RCC 7860 (cell line): ENCODE results near the gene ASCL5.
"Not testable (repeated sequence)": the region's sequence is repeated elsewhere in the genome, so short reads cannot be mapped to it uniquely, and the experiment has no call there.

Source experiments
- DNase-seq: peaks from one replicate; pipeline ENCODE4 v3.0.0-alpha.2; 2015; ENCODE audit warnings: low spot score
- FAIRE-seq: peaks from 2 replicates; lab custom pipeline; 2012; peaks lifted over from hg19 to GRCh38; lab: Jason Lieb, UNC

ASCL5 gene

DNA sequence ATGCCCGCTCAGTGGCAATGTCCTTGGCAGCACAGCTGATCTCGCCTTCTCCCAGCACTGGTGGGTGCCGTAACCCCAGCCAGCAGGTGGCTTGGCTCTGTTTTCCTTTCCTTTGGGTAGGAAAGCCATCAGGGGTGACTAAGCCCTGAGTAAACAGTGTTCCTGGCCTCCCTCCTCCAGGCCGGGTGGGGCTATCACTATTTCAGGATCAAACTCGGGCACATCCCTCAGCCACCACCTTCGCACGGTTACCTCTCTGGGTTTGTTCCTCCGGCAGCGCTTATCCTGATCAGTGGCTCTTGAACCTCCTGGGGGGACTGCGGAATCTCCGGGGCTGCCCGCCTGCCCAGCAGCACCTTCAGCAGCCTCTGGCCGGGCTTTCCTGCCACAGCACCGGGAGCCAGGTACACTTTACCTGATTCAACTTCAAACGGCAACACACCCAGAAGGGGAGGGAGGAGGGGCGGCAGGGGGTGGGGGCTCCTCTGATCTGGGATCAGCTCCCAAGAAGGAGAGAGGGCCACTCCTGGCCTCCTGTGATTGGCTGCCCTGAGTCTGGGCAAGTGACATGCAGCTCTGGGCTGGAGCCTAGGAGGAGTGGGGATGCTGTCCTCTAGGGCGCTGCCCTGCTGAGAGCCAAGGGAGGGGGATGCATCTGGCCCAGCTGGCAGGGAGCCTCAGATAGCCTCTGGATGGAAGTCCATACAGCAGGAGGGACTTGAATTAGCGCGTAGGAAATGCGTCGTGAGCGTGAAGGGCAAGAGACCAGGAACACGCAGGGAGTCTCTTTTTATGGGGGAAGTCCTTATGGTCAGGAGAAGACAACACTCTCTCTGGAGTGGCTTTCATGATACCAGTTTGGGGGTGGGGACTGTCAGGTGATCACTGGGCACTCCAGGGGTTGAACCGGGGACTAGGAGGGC lies at the start of gene ASCL5:
TSS of gene ASCL5 (minus strand) at position 353 of the 923 bp plus-strand sequence. CDS start 11,812 bp downstream, outside the sequence.
- FAIRE-seq (peak; percentile 76), DNase-seq (peak; percentile 73)

DNA sequence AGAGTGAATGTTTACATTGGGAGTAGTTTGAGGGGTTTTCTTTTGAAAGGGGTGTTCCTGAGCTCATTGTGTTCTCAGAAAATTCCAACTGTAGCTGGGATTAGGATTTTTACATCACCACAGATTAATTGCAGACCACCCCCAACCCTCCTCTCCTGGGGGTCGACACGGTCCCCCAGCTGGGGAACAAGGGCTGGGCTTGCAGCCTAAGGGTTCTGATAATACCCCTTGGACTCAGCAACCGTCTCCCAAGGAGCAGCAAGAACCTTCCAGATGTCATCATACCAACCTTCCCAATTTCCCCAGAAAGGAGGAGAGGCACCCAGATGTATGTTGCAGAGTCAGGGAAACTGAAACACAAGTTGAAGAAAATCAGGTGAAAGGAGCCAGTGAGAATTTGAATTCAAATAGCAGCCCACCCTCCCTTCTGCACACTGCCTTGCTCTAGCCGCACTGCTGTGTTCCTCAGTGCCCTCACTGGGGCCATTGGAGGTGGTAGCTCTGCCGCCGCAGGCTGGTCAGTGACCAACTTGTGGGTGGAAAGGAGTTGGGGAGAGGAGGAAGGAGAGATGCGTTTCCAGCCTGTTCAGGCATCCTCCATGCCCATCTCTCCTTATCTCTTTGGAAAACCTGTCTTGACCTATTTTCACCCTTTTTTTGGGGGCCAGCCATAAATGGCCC lies 49.0 kb upstream of the ASCL5 start:
- DNase-seq: no peak
- FAIRE-seq: no peak

GRCh38 chr1:201173736-201174135 lies 46.8 kb upstream of the ASCL5 start:
- FAIRE-seq: no peak
- no peak for DNase-seq

- FAIRE-seq: no peak
- DNase-seq: peak; percentile 39
Measured at GRCh38 chr1:201172999-201173610, 46.1 kb upstream of the ASCL5 start.

GRCh38 chr1:201172326-201172725 lies 45.3 kb upstream of the ASCL5 start:
- DNase-seq (no peak), FAIRE-seq (no peak)

DNA sequence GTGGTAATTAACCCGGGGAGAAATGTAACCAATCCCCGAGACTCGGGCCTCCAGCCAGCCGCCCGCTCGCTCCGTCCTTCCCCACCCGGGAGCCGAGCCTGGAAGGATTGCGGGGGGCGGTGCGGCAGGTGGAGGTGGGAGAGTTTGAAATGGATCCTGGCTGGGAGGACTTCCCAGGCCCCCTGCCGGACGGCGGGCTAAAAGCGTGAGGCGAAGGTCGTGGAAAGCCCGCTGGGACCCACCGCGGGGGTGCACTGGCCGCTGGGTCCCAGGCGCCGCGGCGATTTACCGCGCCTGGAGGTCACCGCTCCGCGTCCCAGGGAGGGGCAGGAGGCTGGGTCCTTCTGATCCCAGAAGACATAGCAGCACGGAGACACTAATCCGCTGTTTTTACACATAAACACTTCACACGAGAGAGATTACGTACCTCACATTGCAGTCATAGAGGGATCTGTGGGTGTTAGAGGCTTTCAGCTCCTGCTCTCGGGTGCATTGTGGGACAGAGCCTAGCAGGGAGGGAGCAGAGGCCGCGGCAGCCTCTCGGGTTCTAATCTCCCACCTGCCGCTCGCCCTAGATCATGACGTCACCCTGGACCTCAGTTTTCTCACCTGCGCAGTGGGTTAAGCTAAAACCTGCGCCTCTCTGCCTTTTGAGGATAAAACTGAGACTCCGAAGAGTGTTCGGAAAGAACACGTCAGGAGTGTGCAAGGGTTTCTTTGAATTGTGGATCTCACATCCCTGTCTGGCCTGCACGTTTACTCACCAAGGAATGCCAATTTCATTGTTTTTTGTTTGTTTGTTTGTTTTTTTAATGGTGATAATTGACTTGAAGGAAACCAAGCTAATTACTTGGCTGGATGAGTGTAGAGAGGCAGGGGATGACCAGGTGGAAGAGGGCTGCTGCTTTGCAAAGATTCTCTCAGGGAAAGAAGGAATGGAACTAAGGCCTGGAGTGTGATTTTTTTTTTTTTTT lies 44.4 kb upstream of the ASCL5 start:
- peak; percentile 49 for DNase-seq
- FAIRE-seq: no peak

DNA sequence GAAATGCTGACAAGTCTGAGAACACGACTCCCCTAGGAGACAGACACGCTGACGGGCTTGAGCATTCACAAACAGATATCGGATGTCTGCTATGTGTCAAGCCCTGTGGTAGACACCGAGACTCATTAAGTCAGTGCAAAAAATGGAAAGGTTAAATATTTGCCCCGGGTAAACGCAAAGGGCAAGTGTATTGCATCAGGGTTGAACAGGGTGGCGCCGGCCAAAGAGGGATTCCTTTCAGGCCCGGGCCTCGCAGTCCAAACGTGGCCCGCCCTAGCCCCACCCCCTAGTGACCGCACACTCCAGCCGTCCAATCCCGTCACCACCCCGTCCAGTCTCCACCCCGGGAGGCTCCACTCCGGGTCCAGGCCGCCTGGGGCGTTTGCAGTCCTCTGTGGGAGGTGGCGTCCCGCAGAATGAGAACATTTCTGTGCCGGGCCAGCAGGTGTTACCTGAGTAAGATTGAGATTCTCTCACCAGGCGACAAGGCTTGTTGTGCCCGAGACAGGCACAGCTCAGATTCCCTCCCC lies 43.6 kb upstream of the ASCL5 start:
- FAIRE-seq (peak; percentile 88), DNase-seq (peak; percentile 97)

- FAIRE-seq (no peak), DNase-seq (no peak)
Measured at GRCh38 chr1:201169971-201170532, 43.1 kb upstream of the ASCL5 start.

GRCh38 chr1:201169203-201169602 lies 42.2 kb upstream of the ASCL5 start:
- FAIRE-seq (no peak), DNase-seq (no peak)

DNA sequence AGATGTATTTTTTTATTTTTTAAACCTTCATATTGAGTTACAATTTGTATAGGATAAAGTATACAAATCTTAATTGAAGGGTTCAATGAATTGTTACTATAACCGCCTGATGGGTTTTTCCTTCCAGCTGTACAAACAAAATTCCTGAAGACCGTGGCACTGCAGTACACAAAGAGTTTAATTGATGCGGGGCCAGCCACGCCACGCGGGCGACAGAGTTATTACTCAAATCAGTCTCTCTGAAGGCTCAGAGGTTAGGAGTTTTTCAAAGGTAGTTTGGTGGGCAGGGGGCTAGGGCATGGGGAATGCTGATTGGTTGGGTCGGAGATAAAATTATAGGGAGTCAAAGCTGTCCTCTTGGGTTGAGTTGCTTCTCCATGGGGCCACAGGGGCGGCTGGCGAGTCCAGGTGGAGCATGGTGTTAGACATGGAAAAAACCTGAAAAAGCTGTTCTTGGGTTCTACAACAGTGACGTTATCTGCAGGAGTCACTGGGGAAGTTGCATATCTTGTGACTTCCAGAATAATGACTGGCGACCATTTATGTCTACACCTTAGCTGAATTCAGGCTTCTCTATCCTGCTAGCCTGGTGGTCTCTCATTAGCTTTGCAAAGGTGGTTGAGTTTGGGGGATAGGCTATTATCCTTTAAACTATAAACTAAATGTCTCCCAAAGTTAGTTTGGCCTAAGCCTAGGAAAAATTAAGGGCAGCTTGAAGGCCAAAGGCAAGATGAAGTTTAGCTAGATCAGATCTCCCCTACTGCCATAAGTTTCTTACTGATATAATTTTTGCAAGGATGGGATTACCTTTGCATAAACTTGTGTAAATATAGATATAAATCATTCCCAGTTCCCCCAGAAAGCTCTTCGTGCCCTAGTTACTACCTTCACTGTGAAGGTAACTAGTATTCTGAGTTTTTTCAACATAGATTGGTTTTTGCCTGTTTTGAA lies 40.3 kb upstream of the ASCL5 start:
- FAIRE-seq: no peak
- no peak for DNase-seq

DNA sequence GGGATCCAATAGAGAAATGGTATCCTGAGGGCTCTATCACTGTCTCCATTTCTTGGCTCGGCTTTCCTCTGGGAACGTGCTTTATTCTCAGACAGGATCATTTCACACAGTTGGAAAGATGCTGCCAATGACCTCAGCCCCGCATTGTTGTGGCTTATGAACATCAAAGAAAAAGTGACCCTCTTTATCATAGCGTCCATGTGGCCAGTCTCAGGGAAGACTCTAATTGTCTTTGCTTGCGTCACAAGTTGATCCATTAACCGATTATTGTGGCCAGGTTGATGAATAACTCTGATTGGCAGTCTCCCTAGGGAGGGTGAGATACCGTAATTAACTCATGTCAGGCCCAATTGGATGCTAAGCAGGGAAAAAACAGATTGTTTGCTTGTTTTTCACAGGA lies 37.7 kb upstream of the ASCL5 start:
- DNase-seq: peak; percentile 59

GRCh38 chr1:201163707-201164106 lies 36.7 kb upstream of the ASCL5 start:
- FAIRE-seq: no peak
- DNase-seq: no peak

More for the DNA sequence above, 37.7 kb upstream of the ASCL5 start:
- FAIRE-seq: peak; percentile 85

GRCh38 chr1:201163036-201163435 lies 36.1 kb upstream of the ASCL5 start:
- FAIRE-seq, DNase-seq: not testable (repeated sequence)

- DNase-seq (no peak), FAIRE-seq (no peak)
Measured at GRCh38 chr1:201157949-201158348, 31.0 kb upstream of the ASCL5 start.

GRCh38 chr1:201156819-201157218 lies 29.8 kb upstream of the ASCL5 start:
- no peak for DNase-seq
- no peak for FAIRE-seq

- no peak for DNase-seq
- no peak for FAIRE-seq
Measured at GRCh38 chr1:201156346-201156745, 29.4 kb upstream of the ASCL5 start.

DNA sequence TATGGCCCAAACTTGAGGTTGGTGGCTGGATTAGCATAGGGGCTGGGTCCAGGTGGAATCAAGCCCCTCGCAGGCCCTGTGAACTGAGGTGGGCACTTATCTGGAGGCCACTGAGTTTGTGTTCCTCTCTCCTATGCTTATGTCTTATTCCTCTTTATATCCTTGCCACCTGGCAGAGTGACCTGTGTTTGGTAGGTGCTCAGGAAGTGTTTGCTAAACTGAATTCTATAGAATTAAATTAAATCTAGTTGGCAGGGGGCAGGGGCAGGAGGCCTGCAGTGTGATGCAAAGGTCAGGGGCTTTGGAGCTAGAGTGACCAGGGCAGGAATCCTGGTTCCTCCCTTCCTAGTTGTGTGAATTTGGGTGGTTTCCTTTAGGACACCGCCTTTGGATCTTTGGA lies 28.4 kb upstream of the ASCL5 start:
- FAIRE-seq: no peak

GRCh38 chr1:201154389-201155165 lies 27.6 kb upstream of the ASCL5 start, which contains the start of gene TMEM9:
Gene TMEM9, minus strand, starts transcription at chr1:201154474. Its CDS starts 551 bp downstream, at chr1:201153923.
- FAIRE-seq: no peak

More for the DNA sequence above, 28.4 kb upstream of the ASCL5 start:
- DNase-seq: no peak

More at GRCh38 chr1:201154389-201155165, 27.6 kb upstream of the ASCL5 start, which contains the start of gene TMEM9:
- peak; percentile 89 for DNase-seq
